ENCODE data around the gene P3H3.
"Not testable (repeated sequence)": the region's sequence is repeated elsewhere in the genome, so short reads cannot be mapped to it uniquely, and the experiment has no call there.

P3H3 gene

GRCh38 chr12:6887460-6887859 is 59.3 kb downstream of the P3H3 start:
- Histone ChIP-seq H3K9me3 (ENCODE audit: severe bottlenecking) (no peaks in the 10 kb centered on the region), H3K27me3 (ENCODE audit: insufficient read depth, low read depth, severe bottlenecking) (no peaks in the 10 kb centered on the region), H3K4me3 (ENCODE audit: low read depth, low read length) (no peak overlapping the region), H3K36me3 (peaks cover 13% of the 10 kb centered on the region), H3K27ac (peak overlapping the region; percentile 68)
- no peak for DNase-seq
- TF ChIP-seq, protein P1, sequence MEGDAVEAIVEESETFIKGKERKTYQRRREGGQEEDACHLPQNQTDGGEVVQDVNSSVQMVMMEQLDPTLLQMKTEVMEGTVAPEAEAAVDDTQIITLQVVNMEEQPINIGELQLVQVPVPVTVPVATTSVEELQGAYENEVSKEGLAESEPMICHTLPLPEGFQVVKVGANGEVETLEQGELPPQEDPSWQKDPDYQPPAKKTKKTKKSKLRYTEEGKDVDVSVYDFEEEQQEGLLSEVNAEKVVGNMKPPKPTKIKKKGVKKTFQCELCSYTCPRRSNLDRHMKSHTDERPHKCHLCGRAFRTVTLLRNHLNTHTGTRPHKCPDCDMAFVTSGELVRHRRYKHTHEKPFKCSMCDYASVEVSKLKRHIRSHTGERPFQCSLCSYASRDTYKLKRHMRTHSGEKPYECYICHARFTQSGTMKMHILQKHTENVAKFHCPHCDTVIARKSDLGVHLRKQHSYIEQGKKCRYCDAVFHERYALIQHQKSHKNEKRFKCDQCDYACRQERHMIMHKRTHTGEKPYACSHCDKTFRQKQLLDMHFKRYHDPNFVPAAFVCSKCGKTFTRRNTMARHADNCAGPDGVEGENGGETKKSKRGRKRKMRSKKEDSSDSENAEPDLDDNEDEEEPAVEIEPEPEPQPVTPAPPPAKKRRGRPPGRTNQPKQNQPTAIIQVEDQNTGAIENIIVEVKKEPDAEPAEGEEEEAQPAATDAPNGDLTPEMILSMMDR (IDR thresholded peaks at IDR 0.05; ENCODE audit: low read depth, low read length), result no peak

DNA sequence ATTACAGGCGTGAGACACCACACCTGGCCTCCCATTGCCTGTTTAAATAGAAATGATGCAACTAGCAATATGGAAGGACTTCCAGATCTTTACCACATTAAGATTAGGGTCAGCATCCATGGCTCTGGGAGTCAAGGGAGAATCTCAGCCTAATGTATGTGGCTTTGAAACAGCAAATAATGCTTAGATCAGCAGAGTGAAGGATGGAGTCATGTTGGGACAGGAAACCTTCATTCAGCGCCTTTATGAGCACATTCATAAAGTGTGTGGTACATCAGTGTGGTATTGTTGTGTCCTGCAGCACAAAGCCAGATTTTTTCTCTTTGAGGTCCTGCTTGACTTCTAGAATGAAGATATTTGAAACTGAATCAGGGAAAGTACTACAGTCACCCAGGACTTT is 60.2 kb downstream of the P3H3 start:
- H3K4me3 ChIP-seq (ENCODE audit: low read depth, low read length), result no peak overlapping the region
- no peak for DNase-seq
- no peaks in the 10 kb centered on the region for H3K27me3 ChIP-seq (ENCODE audit: insufficient read depth, low read depth, severe bottlenecking)
- H3K9me3 ChIP-seq (ENCODE audit: severe bottlenecking), result no peaks in the 10 kb centered on the region
- H3K27ac ChIP-seq, result no peak overlapping the region
- peaks cover 13% of the 10 kb centered on the region for H3K36me3 ChIP-seq
- TF ChIP-seq, protein P1 (IDR thresholded peaks at IDR 0.05; ENCODE audit: low read depth, low read length), result no peak

GRCh38 chr12:6888794-6889193 is 60.6 kb downstream of the P3H3 start:
- H3K27ac ChIP-seq; DNase-seq; H3K9me3 ChIP-seq (ENCODE audit: severe bottlenecking); H3K4me3 ChIP-seq (ENCODE audit: low read depth, low read length); H3K27me3 ChIP-seq (ENCODE audit: insufficient read depth, low read depth, severe bottlenecking): not testable (repeated sequence)
- peaks cover 13% of the 10 kb centered on the region for H3K36me3 ChIP-seq
